Fibroblast of lung (primary cell): Measurements from ENCODE around the gene CPOX. TPM values are rescaled to one million over a fixed set of nuclear protein-coding genes. Genes with fewer than 3 reads are reported as not detected.

Experiments used
- DNase-seq, 2 donors: peaks; one replicate each; pipeline versions ENCODE4 v3.0.0 to v3.0.0-alpha.2; 2010; ENCODE audit warnings: low read depth in 2 of 2
- H2AFZ ChIP-seq: 2 replicates; pipeline ENCODE4 v1.5.1; 2012; ENCODE audit warnings: low read length, control low read depth, inconsistent platforms
- H3K27ac ChIP-seq: 2 replicates; pipeline ENCODE4 v1.5.1; 2011; ENCODE audit warnings: low read length, control low read depth; ENCODE audit not compliant: insufficient read depth
- H3K27me3 ChIP-seq: 2 replicates; pipeline ENCODE4 v1.5.1; 2011; ENCODE audit warnings: mild to moderate bottlenecking, low read length; ENCODE audit not compliant: control insufficient read depth, insufficient read depth
- H3K36me3 ChIP-seq: 2 replicates; pipeline ENCODE4 v1.5.1; 2011; ENCODE audit warnings: low read length; ENCODE audit not compliant: control insufficient read depth, insufficient read depth
- H3K4me1 ChIP-seq: 2 replicates; pipeline ENCODE4 v1.5.1; 2011; ENCODE audit warnings: low read length; ENCODE audit not compliant: control insufficient read depth, insufficient read depth; ENCODE audit errors: extremely low read depth
- H3K4me2 ChIP-seq: 2 replicates; pipeline ENCODE4 v1.5.1; 2011; ENCODE audit warnings: low read length, control low read depth; ENCODE audit not compliant: insufficient read depth; ENCODE audit errors: extremely low read depth
- H3K4me3 ChIP-seq, 4 experiments: fragments of 200-600 bp in 1 of 4; sonication (generic) in 1 of 4; replicated peaks in 1 of 4; 2 replicates each; pipeline ENCODE4 v1.5.1; 2011 to 2016; ENCODE audit warnings: low read length in 4 of 4, low read depth in 3 of 4, mild to moderate bottlenecking in 3 of 4, control low read depth in 2 of 4, inconsistent platforms in 1 of 4, mixed read lengths in 1 of 4; ENCODE audit not compliant: insufficient read depth in 1 of 4; ENCODE audit errors: control extremely low read depth in 1 of 4
- H3K79me2 ChIP-seq: 2 replicates; pipeline ENCODE4 v1.5.1; 2012; ENCODE audit warnings: mild to moderate bottlenecking, low read length, inconsistent platforms; ENCODE audit not compliant: control insufficient read depth, insufficient read depth
- H3K9ac ChIP-seq: 2 replicates; pipeline ENCODE4 v1.5.1; 2011; ENCODE audit warnings: mild to moderate bottlenecking, low read length, control low read depth; ENCODE audit not compliant: insufficient read depth
- H3K9me3 ChIP-seq: 2 replicates; pipeline ENCODE4 v1.5.1; 2012; ENCODE audit warnings: low read depth, low read length; ENCODE audit not compliant: control insufficient read depth, insufficient read depth
- H4K20me1 ChIP-seq: 2 replicates; pipeline ENCODE4 v1.5.1; 2011; ENCODE audit warnings: low read length; ENCODE audit not compliant: control insufficient read depth, insufficient read depth; ENCODE audit errors: extremely low read depth
- CTCF ChIP-seq, 2 donors: IDR thresholded peaks in 1 of 2; conservative IDR thresholded peaks in 1 of 2; 1 replicate in 1 of 2; 2 replicates in 1 of 2; pipeline ENCODE4 v1.5.1; 2011 to 2012; ENCODE audit warnings: low read length in 2 of 2, control low read depth in 1 of 2, inconsistent platforms in 1 of 2, low read depth in 1 of 2, mild to moderate bottlenecking in 1 of 2
- EZH2 ChIP-seq: IDR thresholded peaks from 2 replicates; pipeline ENCODE4 v1.5.1; 2012; ENCODE audit warnings: low read length, control low read depth, mild to moderate bottlenecking; ENCODE audit errors: missing control alignments
- polyA plus RNA-seq, 2 donors: library from polyadenylated mRNA; depleted of rRNA in 1 of 2; stranded (reverse) in 1 of 2; unstranded in 1 of 2; fragments of >200 nt; gene quantifications; 2 replicates each; pipeline ENCODE4 v1.2.1, GENCODE V29; 2011 to 2012; ENCODE audit warnings: missing spikeins in 1 of 2
- total RNA-seq: library from RNA; depleted of rRNA; stranded (reverse); fragments of >200 nt; gene quantifications from 2 replicates; pipeline ENCODE4 v1.2.1, GENCODE V29; 2014

CPOX gene
- total and polyA plus RNA-seq, 2 donors (not counting 1 experiment from before 2014, with no cell fraction given), result 17.3 to 25.1 TPM

DNA sequence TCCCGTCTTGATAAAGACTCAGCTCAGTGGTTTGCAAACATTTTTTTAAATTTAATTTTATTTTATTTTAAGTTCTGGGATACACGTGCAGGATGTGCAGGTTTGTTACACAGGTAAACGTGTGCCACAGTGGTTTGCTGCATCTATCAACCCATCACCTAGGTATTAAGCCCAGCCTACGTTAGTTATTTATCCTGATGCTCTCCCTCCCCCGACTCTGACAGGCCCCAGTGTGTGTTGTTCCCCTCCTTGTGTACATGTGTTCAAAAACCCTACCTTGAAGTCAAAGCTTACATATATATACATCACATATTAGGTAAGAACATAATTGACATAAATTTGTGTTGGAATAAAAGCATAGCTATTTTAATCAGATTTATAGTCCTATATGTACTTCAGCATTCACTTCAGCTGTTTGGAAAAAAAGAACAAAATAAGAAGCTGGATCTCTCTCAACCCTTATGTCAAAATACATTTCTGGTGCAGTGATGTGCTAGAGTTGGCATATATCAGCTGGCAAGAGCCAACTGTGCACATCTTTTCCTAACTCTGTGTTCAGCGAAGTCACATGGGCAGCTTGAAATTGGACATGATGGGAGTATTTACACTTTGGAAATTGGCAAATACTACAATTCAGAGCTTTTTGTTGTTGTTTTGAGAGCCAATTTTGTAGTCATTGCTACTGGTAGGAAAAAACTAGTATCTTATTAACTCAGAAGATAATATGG is 35.1 kb downstream of the CPOX start:
- no peaks in the 10 kb centered on the region for H3K9me3 ChIP-seq
- DNase-seq, result no peak
- no peak overlapping the region for H3K4me2 ChIP-seq
- no peaks in the 10 kb centered on the region for H3K4me1 ChIP-seq
- TF ChIP-seq CTCF (conservative IDR thresholded peaks at IDR 0.05 in 1 of 2, IDR thresholded peaks at IDR 0.05 in 1 of 2; ENCODE audit: low read depth in 1 of 2, low read length in 2 of 2) (no peak), EZH2 (no peak)
- no peak overlapping the region for H3K4me3 ChIP-seq
- no peak overlapping the region for H3K27ac ChIP-seq
- H3K79me2 ChIP-seq, result no peaks in the 10 kb centered on the region
- no peaks in the 10 kb centered on the region for H3K36me3 ChIP-seq
- H3K27me3 ChIP-seq, result no peaks in the 10 kb centered on the region
- H3K9ac ChIP-seq, result no peak overlapping the region
- no peaks in the 10 kb centered on the region for H4K20me1 ChIP-seq
- H2AFZ ChIP-seq, result no peak overlapping the region

DNA sequence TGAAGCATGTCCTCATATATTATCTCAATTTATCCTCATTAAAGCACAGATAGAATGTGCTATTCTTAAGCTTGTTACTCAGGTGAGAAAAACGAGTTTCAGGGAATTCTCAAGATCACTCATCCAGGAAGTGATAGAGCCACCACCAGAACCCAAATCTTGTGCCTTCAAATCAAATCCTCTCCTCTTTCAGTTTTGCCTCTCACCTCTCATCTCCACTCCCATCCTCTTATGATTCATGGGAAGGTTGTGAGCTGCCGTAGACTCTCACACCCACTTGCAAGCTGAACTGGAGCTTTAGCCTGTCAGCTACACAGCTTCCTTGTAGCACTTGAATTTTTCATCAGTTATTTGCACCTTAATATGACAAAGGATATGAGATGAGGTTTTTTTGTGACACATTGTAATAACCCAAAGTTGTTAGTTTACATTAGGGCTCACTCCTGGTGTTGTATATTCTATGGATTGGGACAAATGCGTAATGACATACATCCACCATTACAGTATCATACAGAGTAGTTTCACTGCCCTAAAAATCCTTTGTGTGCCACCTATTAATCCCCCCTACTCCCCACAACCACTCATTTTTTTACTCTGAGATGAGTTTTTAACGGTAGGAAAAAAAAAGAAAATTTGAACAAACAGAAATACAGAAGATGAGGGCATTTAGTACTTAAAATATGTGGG is 35.9 kb downstream of the CPOX start:
- no peak for TF ChIP-seq CTCF (conservative IDR thresholded peaks at IDR 0.05 in 1 of 2, IDR thresholded peaks at IDR 0.05 in 1 of 2; ENCODE audit: low read depth in 1 of 2, low read length in 2 of 2)
- TF ChIP-seq EZH2, result no peak
- H3K4me1 ChIP-seq, result no peaks in the 10 kb centered on the region
- H3K4me3 ChIP-seq, result no peak overlapping the region
- no peaks in the 10 kb centered on the region for H3K36me3 ChIP-seq
- no peaks in the 10 kb centered on the region for H3K9me3 ChIP-seq
- H3K27me3 ChIP-seq, result peaks cover under 1% of the 10 kb centered on the region
- no peaks in the 10 kb centered on the region for H4K20me1 ChIP-seq
- no peak overlapping the region for H3K4me2 ChIP-seq
- no peak overlapping the region for H3K27ac ChIP-seq
- H3K79me2 ChIP-seq, result no peaks in the 10 kb centered on the region
- H3K9ac ChIP-seq, result no peak overlapping the region
- peak in 1 of 2 donors; percentile 30 for DNase-seq
- no peak overlapping the region for H2AFZ ChIP-seq

DNA sequence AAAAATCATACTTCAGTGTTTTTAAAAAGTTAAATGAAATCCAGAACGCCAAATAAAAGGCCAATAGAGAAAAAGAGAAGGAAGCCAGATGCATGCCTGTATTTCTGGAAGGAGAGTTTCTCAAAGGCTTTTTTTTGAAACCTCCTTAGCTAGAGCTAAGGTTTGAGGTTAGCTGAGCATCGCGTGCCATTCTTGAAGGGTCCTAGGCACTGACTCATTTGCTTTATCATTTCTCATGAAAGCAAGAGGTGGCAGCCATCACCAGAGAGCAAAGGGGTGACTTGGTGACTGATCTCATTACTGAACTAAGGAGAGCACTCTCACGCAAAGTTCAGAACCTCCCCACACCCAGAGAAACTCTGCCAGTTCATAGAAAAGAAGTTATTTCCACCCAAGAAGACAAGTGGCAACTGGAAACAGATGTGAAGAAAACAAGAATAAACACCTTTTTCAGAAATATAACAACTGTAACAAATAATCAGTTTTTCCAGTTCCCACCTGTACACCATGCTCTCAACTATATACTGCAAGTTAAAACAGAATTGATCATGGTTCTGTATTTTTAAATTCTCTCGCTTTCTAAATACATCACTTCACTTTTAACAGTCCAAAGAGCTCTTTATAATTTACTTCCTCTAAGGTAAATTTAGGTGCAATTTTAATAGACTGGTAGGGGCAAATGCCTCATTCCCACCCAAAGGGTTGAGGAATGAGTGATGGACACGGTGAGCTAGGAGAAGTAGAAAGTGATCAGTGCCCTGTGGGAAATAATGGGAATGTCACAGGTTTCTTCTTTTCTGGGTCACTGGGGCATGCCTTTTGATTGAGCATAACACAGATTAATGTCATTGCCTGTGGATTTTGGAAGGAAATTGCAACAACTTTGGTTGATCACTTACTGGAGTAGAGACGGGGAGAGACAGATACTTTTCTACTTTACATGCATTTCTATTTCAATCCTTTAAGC is 37.0 kb downstream of the CPOX start:
- DNase-seq, result peak in 1 of 2 donors; percentile 65

More for the DNA sequence above, 37.0 kb downstream of the CPOX start:
- H3K27me3 ChIP-seq, result peaks cover 3% of the 10 kb centered on the region
- no peak overlapping the region for H3K27ac ChIP-seq
- no peak overlapping the region for H3K9ac ChIP-seq
- TF ChIP-seq CTCF (conservative IDR thresholded peaks at IDR 0.05 in 1 of 2, IDR thresholded peaks at IDR 0.05 in 1 of 2; ENCODE audit: low read depth in 1 of 2, low read length in 2 of 2), result no peak
- no peak for TF ChIP-seq EZH2
- no peaks in the 10 kb centered on the region for H3K79me2 ChIP-seq
- no peak overlapping the region for H3K4me3 ChIP-seq
- H3K4me2 ChIP-seq, result no peak overlapping the region
- no peaks in the 10 kb centered on the region for H3K36me3 ChIP-seq
- H4K20me1 ChIP-seq, result no peaks in the 10 kb centered on the region
- no peaks in the 10 kb centered on the region for H3K9me3 ChIP-seq
- no peak overlapping the region for H2AFZ ChIP-seq
- no peaks in the 10 kb centered on the region for H3K4me1 ChIP-seq
